ENCODE data around the gene HAUS8.
"Not testable (repeated sequence)": the region's sequence is repeated elsewhere in the genome, so short reads cannot be mapped to it uniquely, and the experiment has no call there.

The HAUS8 gene

GRCh38 chr19:17075035-17075863, at the start of gene HAUS8, which contains the start of gene MYO9B:
TSS of gene HAUS8 (minus strand) at chr19:17075452. CDS start at chr19:17075422, 30 bp downstream.
TSS of gene MYO9B (plus strand) at chr19:17075777. CDS start at chr19:17101718, 25,941 bp downstream.
- DNase-seq = peak; percentile 99

- DNase-seq = no peak
Observed at GRCh38 chr19:17124025-17124424, 48.8 kb upstream of the HAUS8 start.

GRCh38 chr19:17123041-17123440, 47.8 kb upstream of the HAUS8 start:
- DNase-seq = no peak

GRCh38 chr19:17121736-17122293, 46.6 kb upstream of the HAUS8 start:
- no peak for DNase-seq

- DNase-seq = no peak
Observed at GRCh38 chr19:17118957-17119356, 43.7 kb upstream of the HAUS8 start.

GRCh38 chr19:17116996-17117702, 41.9 kb upstream of the HAUS8 start:
- DNase-seq = no peak

- DNase-seq = no peak
Observed at GRCh38 chr19:17114414-17114831, 39.2 kb upstream of the HAUS8 start.

GRCh38 chr19:17113127-17113785, 38.0 kb upstream of the HAUS8 start:
- no peak for DNase-seq

- no peak for DNase-seq
Observed at GRCh38 chr19:17112700-17113099, 37.4 kb upstream of the HAUS8 start.

GRCh38 chr19:17112271-17112670, 37.0 kb upstream of the HAUS8 start:
- no peak for DNase-seq

GRCh38 chr19:17111766-17112165, 36.5 kb upstream of the HAUS8 start:
- DNase-seq = no peak

- DNase-seq = no peak
Observed at GRCh38 chr19:17110599-17110966, 35.3 kb upstream of the HAUS8 start.

- DNase-seq = no peak
Observed at GRCh38 chr19:17109962-17110598, 34.8 kb upstream of the HAUS8 start.

- no peak for DNase-seq
Observed at GRCh38 chr19:17109300-17109699, 34.0 kb upstream of the HAUS8 start.

- no peak for DNase-seq
Observed at GRCh38 chr19:17108453-17108784, 33.2 kb upstream of the HAUS8 start.

GRCh38 chr19:17107546-17108452, 32.5 kb upstream of the HAUS8 start:
- peak; percentile 77 for DNase-seq

- DNase-seq = not testable (repeated sequence)
Observed at GRCh38 chr19:17106964-17107363, 31.7 kb upstream of the HAUS8 start.

- no peak for DNase-seq
Observed at GRCh38 chr19:17105556-17105955, 30.3 kb upstream of the HAUS8 start.

GRCh38 chr19:17104679-17105078, 29.4 kb upstream of the HAUS8 start:
- DNase-seq = no peak

- DNase-seq = peak; percentile 40
Observed at GRCh38 chr19:17103177-17103576, 27.9 kb upstream of the HAUS8 start.

- no peak for DNase-seq
Observed at GRCh38 chr19:17101686-17102628, 26.7 kb upstream of the HAUS8 start.
